COLO668 (cell line): Measurements from ENCODE around the gene SEMA5A.

Experiments
- DNase-seq: peaks from one replicate; lab custom pipeline; 2025; ENCODE audit not compliant: unreplicated experiment; lab: John Stamatoyannopoulos, UW

Gene SEMA5A

GRCh38 chr5:9052421-9052820, 493.5 kb downstream of the SEMA5A start:
- no peak for DNase-seq

- no peak for DNase-seq
These were observed 494.1 kb downstream of the SEMA5A start for GRCh38 chr5:9051779-9052178.

DNA sequence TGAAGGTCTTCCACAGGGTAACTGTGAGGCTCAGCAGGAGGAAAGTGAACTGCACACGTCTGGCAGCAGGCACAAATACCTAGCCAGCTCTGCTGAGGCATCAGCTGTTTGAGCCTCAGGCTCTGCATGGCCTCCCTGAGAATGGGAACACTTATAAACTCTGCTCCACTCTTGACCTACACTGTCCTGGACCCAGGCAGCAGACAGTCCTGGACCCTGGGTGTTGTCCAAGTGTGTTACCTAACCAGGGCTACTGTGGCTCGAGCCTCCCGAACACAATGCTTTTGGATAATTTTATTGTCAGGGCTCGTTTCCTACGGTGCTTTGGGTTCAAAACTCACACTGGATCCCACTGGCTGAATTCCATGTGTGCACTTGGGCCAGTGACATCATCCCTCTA, 497.9 kb downstream of the SEMA5A start:
- DNase-seq: no peak

DNA sequence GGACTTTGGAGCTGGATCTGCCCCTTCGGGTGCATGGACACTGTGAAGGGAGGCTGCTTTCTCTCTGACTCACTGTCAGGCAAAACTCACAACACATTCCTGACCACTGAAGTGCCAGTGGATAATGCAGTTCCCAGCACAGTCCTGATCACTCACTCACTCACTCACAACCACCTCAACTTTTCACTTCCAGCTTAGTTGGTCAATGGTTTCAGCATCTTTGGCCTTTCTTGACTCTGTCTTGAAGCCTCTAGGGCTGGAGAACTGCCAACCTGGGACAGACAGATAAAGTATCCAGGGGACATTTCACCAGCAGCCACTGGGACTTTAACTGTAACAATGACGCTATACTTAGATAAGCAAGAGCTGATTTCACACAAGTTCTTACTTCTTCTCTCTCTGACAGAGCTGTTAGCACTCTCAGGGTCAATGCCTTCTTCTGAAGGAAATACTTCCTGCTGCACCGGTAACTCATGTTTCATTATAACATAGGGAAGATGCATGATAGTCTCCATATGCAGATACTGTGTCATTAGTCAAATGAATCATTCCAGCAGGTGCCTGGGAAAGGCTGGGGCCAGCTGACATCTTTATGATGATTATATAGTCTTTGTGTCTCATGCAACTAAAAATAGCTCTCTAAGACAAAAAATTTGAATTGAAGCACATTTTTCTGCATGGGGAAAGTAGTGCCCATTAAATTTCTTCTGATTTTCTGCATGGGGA, 499.0 kb downstream of the SEMA5A start:
- no peak for DNase-seq

DNA sequence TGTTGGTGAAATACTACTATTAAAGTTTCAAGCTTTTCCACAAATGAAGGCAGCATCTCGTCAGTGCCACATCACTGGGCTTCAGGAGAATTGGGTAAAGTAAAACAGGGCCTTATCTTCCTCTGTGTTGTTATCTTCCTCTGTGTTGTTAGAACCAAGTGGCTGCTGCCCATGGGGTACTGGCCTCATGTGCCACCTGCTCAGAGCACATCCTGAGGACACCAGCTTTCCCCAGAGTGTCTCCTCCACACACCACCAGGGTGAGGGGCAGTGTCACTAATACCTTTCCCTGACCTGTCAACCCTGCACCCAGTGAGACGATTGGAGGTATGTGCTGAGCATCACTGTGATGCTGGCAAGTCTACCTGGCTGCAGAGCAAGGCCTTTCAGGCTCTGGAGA, 499.9 kb downstream of the SEMA5A start:
- DNase-seq: no peak

- DNase-seq: no peak
These were observed 503.6 kb downstream of the SEMA5A start for GRCh38 chr5:9042241-9042640.

- no peak for DNase-seq
These were observed 505.4 kb downstream of the SEMA5A start for GRCh38 chr5:9040475-9040874.

DNA sequence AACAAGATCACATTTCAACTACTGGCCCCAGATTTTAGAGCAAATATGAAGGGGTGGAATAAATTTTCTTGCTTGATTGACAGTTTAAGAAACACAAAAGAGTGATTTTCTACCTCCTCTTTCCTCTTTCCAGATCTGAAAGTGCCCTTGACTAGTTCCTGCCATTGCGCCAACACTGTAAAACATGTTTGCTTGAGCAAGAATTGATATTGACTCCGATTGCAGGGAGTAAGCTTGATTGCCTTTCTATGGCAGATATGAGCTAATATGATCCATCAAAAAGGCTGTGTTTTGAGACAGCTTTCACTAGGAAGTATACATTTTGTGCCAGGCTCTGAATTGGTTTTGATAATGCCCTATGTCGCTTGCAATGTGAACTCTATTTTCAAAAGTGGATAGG, 508.8 kb downstream of the SEMA5A start:
- DNase-seq: no peak

- DNase-seq: no peak
These were observed 510.5 kb downstream of the SEMA5A start for GRCh38 chr5:9035346-9035745.

- no peak for DNase-seq
These were observed 511.2 kb downstream of the SEMA5A start for GRCh38 chr5:9034649-9035048.

- no peak for DNase-seq
These were observed 512.4 kb downstream of the SEMA5A start for GRCh38 chr5:9033524-9033923.

DNA sequence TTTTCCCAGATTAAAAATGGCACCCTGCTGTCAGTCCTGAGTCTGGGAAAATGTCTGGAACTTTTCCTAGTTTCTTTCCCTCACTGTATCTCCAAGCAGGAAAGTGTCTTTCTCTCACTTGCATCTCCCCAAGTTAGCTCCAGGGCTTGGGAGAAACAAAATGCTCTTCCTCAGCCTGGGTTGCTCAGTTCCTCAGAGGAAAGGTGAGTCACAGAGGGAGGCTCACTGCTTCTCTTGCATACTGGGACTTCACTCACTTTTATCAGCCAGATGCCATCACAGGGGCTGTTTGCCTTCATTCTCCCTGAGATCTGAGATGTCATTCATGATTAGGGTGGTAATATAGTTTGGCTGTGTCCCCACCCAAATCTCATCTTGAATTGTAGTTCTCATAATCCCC, 519.9 kb downstream of the SEMA5A start:
- no peak for DNase-seq

GRCh38 chr5:9020996-9021395, 524.9 kb downstream of the SEMA5A start:
- no peak for DNase-seq

- DNase-seq: no peak
These were observed 530.0 kb downstream of the SEMA5A start for GRCh38 chr5:9015937-9016270.

DNA sequence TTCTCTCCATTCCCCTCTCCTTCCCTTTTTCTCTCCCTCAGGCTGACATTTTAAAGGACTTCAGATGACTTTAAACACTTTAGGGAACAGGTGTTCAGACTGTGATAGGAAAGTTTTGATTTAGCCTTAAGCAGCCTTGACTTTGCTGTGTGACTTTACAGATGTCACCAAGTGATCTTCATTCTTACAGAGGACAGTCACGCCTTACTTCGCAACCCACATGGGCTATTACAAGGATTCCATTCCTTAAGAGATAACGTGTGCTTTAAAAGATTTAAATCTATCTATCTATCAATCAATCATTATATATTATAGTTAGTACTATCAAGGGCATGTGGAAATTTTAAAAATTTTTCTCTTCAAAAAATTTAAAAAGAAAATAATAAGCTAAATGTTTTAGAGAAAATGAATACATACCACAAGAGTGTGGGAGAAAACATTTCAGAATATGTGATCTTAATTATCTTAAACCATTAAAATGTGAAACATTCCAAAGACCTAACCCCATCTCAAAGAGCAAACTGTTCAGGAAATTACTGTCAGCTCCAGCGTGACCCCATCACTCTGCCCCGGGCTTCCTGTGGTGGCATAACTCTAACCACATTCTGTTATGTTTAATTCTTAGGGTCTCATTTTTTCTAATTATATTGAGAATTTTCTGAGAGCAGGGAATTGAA, 530.5 kb downstream of the SEMA5A start:
- DNase-seq: no peak

DNA sequence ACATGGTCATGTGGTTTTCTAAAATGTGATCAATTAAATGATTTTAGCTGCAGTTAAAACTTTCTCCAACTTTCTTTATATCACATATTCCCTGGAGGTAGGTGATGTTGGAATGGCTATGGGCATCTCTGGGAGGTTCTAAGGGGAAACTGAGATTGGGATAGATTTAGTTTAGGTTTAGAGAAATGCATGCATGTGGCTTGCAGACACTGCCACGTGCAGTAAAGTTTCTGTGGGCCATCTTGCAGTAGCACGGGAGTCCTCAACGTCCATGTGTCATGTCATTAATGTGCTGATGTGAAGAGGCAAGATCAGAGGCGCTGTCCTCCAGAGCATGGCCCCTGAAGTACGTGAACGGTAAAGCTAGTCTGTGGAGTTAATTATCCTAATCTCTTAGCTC, 532.7 kb downstream of the SEMA5A start:
- no peak for DNase-seq

DNA sequence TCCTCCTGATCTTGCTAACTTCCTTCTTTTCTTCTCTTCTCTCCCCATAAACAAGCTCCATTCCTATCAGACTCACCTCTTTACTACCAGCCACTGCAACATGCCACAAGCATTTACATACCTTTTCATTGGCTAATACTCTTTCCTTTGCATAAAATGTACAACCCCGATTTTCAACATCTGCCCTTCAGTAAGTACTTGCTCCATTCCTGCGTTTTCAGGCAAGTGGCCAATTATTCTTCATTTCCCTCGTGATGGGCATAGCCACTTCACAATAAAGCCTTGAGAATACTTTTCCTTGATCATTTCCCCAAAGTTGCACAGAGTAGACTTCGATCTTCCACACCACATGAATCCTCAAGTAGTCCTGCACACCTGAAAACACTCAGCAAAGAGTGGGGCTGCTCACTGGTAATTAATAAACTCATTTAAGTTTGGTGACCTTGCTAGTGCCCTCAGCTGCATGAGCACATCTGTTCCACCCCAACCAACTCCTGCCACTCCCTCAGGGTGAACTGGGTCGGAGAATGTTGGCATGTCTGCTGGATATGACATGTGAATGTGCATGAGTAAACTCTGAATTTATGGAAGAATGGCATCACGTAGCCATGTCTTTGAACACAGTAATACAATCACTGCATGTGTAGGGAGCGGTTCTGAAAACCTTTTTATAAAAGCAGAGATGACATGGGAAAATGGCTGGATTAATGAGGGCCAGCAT, 535.8 kb downstream of the SEMA5A start:
- no peak for DNase-seq

DNA sequence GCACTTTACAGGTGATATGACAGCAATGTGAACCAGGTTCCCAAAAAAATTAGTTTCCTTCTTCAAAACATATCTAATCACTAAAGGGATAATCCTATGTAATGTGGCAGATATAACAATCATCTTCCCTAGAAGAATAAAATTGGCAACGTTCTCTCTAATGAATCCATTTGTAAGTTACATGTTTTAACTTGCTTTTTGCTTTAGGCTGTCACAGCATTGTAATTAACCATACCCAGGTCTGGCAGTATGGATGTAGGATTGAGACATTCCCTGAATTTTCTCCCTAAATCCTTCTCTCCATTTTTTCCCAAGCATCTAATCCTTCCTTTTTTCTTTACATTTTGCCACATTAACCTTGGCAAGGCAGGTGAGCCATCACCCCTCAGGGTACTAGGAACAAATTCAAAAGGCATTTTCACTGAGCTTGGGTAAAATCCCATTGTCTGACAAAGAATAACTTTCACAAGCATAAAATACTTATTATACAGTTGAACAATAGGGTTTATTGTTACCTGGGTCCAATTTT, 548.3 kb downstream of the SEMA5A start:
- no peak for DNase-seq

GRCh38 chr5:8993031-8993430, 552.8 kb downstream of the SEMA5A start:
- no peak for DNase-seq
